Thoracic aorta (tissue), 2 donors: ENCODE measurements around the gene LUC7L3. TPM values are rescaled to one million over a fixed set of nuclear protein-coding genes. Genes with fewer than 3 reads are reported as not detected.

ENCODE experiments used
- ATAC-seq: fragments of 150-250 bp; one replicate; pipeline ENCODE4 v1.8.0; 2017; ENCODE audit warnings: low read depth; ENCODE audit not compliant: insufficient number of reproducible peaks, low FRiP score
- DNase-seq: peaks from one replicate; pipeline ENCODE4 v3.0.0-alpha.2; 2020; ENCODE audit warnings: low spot score
- H3K27ac ChIP-seq, 2 donors: fragments of 200-600 bp; sonication (generic); 1 replicate in 1 of 2; 2 replicates in 1 of 2; pipeline ENCODE4 v1.5.1; 2016; ENCODE audit warnings: mild to moderate bottlenecking in 2 of 2, moderate library complexity in 2 of 2
- H3K27me3 ChIP-seq: fragments of 200-600 bp; sonication (generic); replicated peaks from 2 replicates; pipeline ENCODE4 v1.6.0; 2016; ENCODE audit warnings: mild to moderate bottlenecking; ENCODE audit not compliant: insufficient read depth
- H3K36me3 ChIP-seq: fragments of 200-600 bp; sonication (generic); one replicate; pipeline ENCODE4 v1.5.1; 2016
- H3K4me1 ChIP-seq, 2 donors: fragments of 200-600 bp; sonication (generic); 1 replicate in 1 of 2; 2 replicates in 1 of 2; pipeline versions ENCODE4 v1.5.1 to v1.6.0; 2016; ENCODE audit warnings: low read depth in 2 of 2, mild to moderate bottlenecking in 1 of 2; ENCODE audit not compliant: control insufficient read depth in 1 of 2
- H3K4me3 ChIP-seq: fragments of 200-600 bp; sonication (generic); 2 replicates; pipeline ENCODE4 v1.5.1; 2016; ENCODE audit warnings: mild to moderate bottlenecking
- H3K9me3 ChIP-seq: fragments of 200-600 bp; sonication (generic); 2 replicates; pipeline ENCODE4 v1.5.1; 2016
- CTCF ChIP-seq: fragments of 200-600 bp; sonication (generic); IDR thresholded peaks from one replicate; pipeline ENCODE4 v1.5.1; 2019; ENCODE audit warnings: antibody characterized with exemption
- total RNA-seq, 2 donors: library from RNA; depleted of rRNA; stranded (reverse); fragments of >200 nt; gene quantifications; one replicate each; pipeline versions ENCODE4 v1.1.0 to v1.2.3, GENCODE V29; 2016

The LUC7L3 gene
- total RNA-seq, 2 donors from 2014 or later = 60.8 to 136 TPM

GRCh38 chr17:50687200-50688066 is 32.0 kb upstream of the LUC7L3 start:
- H3K9me3 ChIP-seq = no peaks in the 10 kb centered on the region
- ATAC-seq (no peak), DNase-seq (no peak)
- H3K36me3 ChIP-seq = no peaks in the 10 kb centered on the region
- peaks cover 31 to 67% of the 10 kb centered on the region in 2 donors for H3K4me1 ChIP-seq
- no peaks in the 10 kb centered on the region for H3K27me3 ChIP-seq
- no peak for TF ChIP-seq CTCF
- peak overlapping the region; percentile 91 to 95 for H3K27ac ChIP-seq
- no peak overlapping the region for H3K4me3 ChIP-seq

- no peak for TF ChIP-seq CTCF
- DNase-seq = no peak
- no peak overlapping the region for H3K4me3 ChIP-seq
- ATAC-seq = no peak
- H3K27me3 ChIP-seq = no peaks in the 10 kb centered on the region
- H3K4me1 ChIP-seq = peaks cover 39 to 75% of the 10 kb centered on the region in 2 donors
- H3K9me3 ChIP-seq = no peaks in the 10 kb centered on the region
- peak overlapping the region; percentile 91 to 95 for H3K27ac ChIP-seq
- H3K36me3 ChIP-seq = no peaks in the 10 kb centered on the region
Measured at GRCh38 chr17:50688245-50688644, 31.2 kb upstream of the LUC7L3 start.

- no peaks in the 10 kb centered on the region for H3K27me3 ChIP-seq
- H3K27ac ChIP-seq = peak overlapping the region in 1 of 2 donors; percentile 95
- H3K4me3 ChIP-seq = no peak overlapping the region
- H3K9me3 ChIP-seq = no peaks in the 10 kb centered on the region
- H3K4me1 ChIP-seq = peaks cover 43 to 85% of the 10 kb centered on the region in 2 donors
- H3K36me3 ChIP-seq = no peaks in the 10 kb centered on the region
- TF ChIP-seq CTCF = no peak
- DNase-seq = no peak
- ATAC-seq = no peak
Measured at GRCh38 chr17:50689251-50689650, 30.2 kb upstream of the LUC7L3 start.

- H3K4me3 ChIP-seq = no peak overlapping the region
- H3K4me1 ChIP-seq = peaks cover 50 to 91% of the 10 kb centered on the region in 2 donors
- DNase-seq = no peak
- peak overlapping the region in 1 of 2 donors; percentile 12 for H3K27ac ChIP-seq
- no peak for ATAC-seq
- H3K9me3 ChIP-seq = no peaks in the 10 kb centered on the region
- TF ChIP-seq CTCF = no peak
- no peaks in the 10 kb centered on the region for H3K36me3 ChIP-seq
- H3K27me3 ChIP-seq = no peaks in the 10 kb centered on the region
Measured at GRCh38 chr17:50689956-50690886, 29.2 kb upstream of the LUC7L3 start.
